Stimulated activated CD4-positive, alpha-beta T cell treated with anti-CD3 and anti-CD28 coated beads, Interleukin-15, amount 100 ng/mL, for 48 hours (primary cell): Measurements from ENCODE around the gene DRC3.
"Not testable (repeated sequence)": the region's sequence is repeated elsewhere in the genome, so short reads cannot be mapped to it uniquely, and the experiment has no call there.

Experiments used
- DNase-seq, 2 donors: peaks; one replicate each; pipeline ENCODE4 v3.0.0-alpha.2; 2020; ENCODE audit warnings: low read depth in 2 of 2

The DRC3 gene

GRCh38 chr17:17972126-17972951 lies at the start of gene DRC3, which contains the start of gene TOM1L2:
Gene DRC3, plus strand, starts transcription at chr17:17972862. Its CDS starts 4,737 bp downstream, at chr17:17977599.
Gene TOM1L2, minus strand, starts transcription at chr17:17972400. Its CDS starts 87 bp downstream, at chr17:17972313.
- DNase-seq: peak; percentile 100

- no peak for DNase-seq
Measured at GRCh38 chr17:17924131-17924856, 48.4 kb upstream of the DRC3 start.

GRCh38 chr17:17924857-17925250 lies 47.8 kb upstream of the DRC3 start:
- DNase-seq: no peak

- no peak for DNase-seq
Measured at GRCh38 chr17:17926036-17926435, 46.6 kb upstream of the DRC3 start.

GRCh38 chr17:17926840-17927449 lies 45.7 kb upstream of the DRC3 start:
- DNase-seq: no peak

GRCh38 chr17:17928398-17929287 lies 44.0 kb upstream of the DRC3 start:
- DNase-seq: no peak

- DNase-seq: no peak
Measured at GRCh38 chr17:17929655-17930380, 42.8 kb upstream of the DRC3 start.

GRCh38 chr17:17930674-17931073 lies 42.0 kb upstream of the DRC3 start:
- DNase-seq: no peak

GRCh38 chr17:17931159-17931558 lies 41.5 kb upstream of the DRC3 start:
- no peak for DNase-seq

GRCh38 chr17:17933775-17934174 lies 38.9 kb upstream of the DRC3 start:
- no peak for DNase-seq

GRCh38 chr17:17934214-17934613 lies 38.4 kb upstream of the DRC3 start:
- DNase-seq: no peak

- DNase-seq: no peak
Measured at GRCh38 chr17:17934806-17935205, 37.9 kb upstream of the DRC3 start.

GRCh38 chr17:17935321-17936271 lies 37.1 kb upstream of the DRC3 start:
- DNase-seq: no peak

- no peak for DNase-seq
Measured at GRCh38 chr17:17937201-17937853, 35.3 kb upstream of the DRC3 start.

- DNase-seq: no peak
Measured at GRCh38 chr17:17937958-17938357, 34.7 kb upstream of the DRC3 start.

- DNase-seq: no peak
Measured at GRCh38 chr17:17938388-17939107, 34.1 kb upstream of the DRC3 start.

- DNase-seq: not testable (repeated sequence)
Measured at GRCh38 chr17:17939941-17940340, 32.7 kb upstream of the DRC3 start.

- DNase-seq: no peak
Measured at GRCh38 chr17:17940441-17940911, 32.2 kb upstream of the DRC3 start.
